GM12878 (cell line): ENCODE data around the gene ABCA2. TPM values are rescaled to one million over a fixed set of nuclear protein-coding genes. Genes with fewer than 3 reads are reported as not detected.

Experiments
- ATAC-seq: fragments of 200-7000 bp; cut with Tn5 transposase; 3 replicates; pipeline ENCODE4 v1.9.1; 2020; ENCODE audit warnings: mild to moderate bottlenecking, moderate library complexity
- BruUV-seq: library from RNA; stranded (reverse); fragments of 400-500 nt; replicated peaks from 2 replicates; lab custom pipeline; 2021; lab: Mats Ljungman, UMichigan
- CTCF ChIA-PET: fragments of 300-600 bp; sonication (Branson Sonifier 250); formaldehyde crosslinking; extraction: SDS; loops from one replicate; lab custom pipeline; 2021; ENCODE audit warnings: inconsistent platforms; lab: Yijun Ruan, JAX
- POLR2A ChIA-PET: fragments of 350-600 bp; formaldehyde crosslinking; extraction: SDS; loops from one replicate; lab custom pipeline; 2021; ENCODE audit warnings: inconsistent platforms; lab: Charles Lee
- RAD21 ChIA-PET: fragments of 300-600 bp; sonication (Branson Sonifier 250); formaldehyde crosslinking; loops from one replicate; lab custom pipeline; 2023; ENCODE audit warnings: antibody characterized with exemption; ENCODE audit not compliant: unreplicated experiment; lab: Charles Lee
- SMC1A ChIA-PET: fragments of 300-600 bp; sonication (Branson Sonifier 250); formaldehyde crosslinking; loops from one replicate; lab custom pipeline; 2023; ENCODE audit not compliant: unreplicated experiment, uncharacterized antibody; lab: Charles Lee
- DNase-seq: peaks from one replicate; pipeline ENCODE4 v3.0.0-alpha.2; 2011; ENCODE audit warnings: low read depth, low spot score
- FAIRE-seq: peaks from 3 replicates; lab custom pipeline; 2011; peaks lifted over from hg19 to GRCh38; lab: Jason Lieb, UNC
- H2AFZ ChIP-seq: 2 replicates; pipeline ENCODE4 v1.6.0; 2011; ENCODE audit warnings: low read depth, low read length, control low read depth; ENCODE audit not compliant: control insufficient read depth
- H3K27ac ChIP-seq: 2 replicates; pipeline ENCODE4 v1.5.1; 2011; ENCODE audit warnings: control low read depth; ENCODE audit not compliant: control insufficient read depth, insufficient read depth
- H3K27me3 ChIP-seq, 2 experiments: replicated peaks in 1 of 2; 2 replicates each; pipeline versions ENCODE4 v1.6.0 to v1.6.1; 2011; ENCODE audit warnings: low read length in 1 of 2; ENCODE audit not compliant: control insufficient read depth in 2 of 2, insufficient read depth in 2 of 2
- H3K36me3 ChIP-seq, 2 experiments: 2 replicates each; pipeline ENCODE4 v1.5.1; 2011; ENCODE audit warnings: low read length in 1 of 2; ENCODE audit not compliant: control insufficient read depth in 2 of 2, insufficient read depth in 2 of 2
- H3K4me1 ChIP-seq: 2 replicates; pipeline ENCODE4 v1.6.1; 2011; ENCODE audit warnings: mild to moderate bottlenecking, low read length, moderate library complexity, mixed read lengths; ENCODE audit not compliant: control insufficient read depth, insufficient read depth
- H3K4me2 ChIP-seq: 2 replicates; pipeline ENCODE4 v1.6.0; 2011; ENCODE audit warnings: control low read depth; ENCODE audit not compliant: control insufficient read depth, insufficient read depth
- H3K4me3 ChIP-seq: fragments of 200-600 bp; sonication (generic); 2 replicates; pipeline ENCODE4 v1.5.1; 2016
- H3K79me2 ChIP-seq: 2 replicates; pipeline ENCODE4 v1.6.0; 2011; ENCODE audit warnings: low read length; ENCODE audit not compliant: control insufficient read depth, insufficient read depth
- H3K9ac ChIP-seq: 2 replicates; pipeline ENCODE4 v1.8.0; 2011; ENCODE audit warnings: low read length, control low read depth, mixed read lengths; ENCODE audit not compliant: control insufficient read depth, insufficient read depth
- H3K9me3 ChIP-seq: replicated peaks from 3 replicates; pipeline ENCODE4 v1.5.1; 2011; ENCODE audit warnings: mild to moderate bottlenecking, low read length; ENCODE audit not compliant: control insufficient read depth, insufficient read depth
- H4K20me1 ChIP-seq: 2 replicates; pipeline ENCODE4 v1.6.0; 2011; ENCODE audit not compliant: control insufficient read depth, insufficient read depth
- BACH1 ChIP-seq: fragments of 450-650 bp; IDR thresholded peaks from 2 replicates; pipeline ENCODE4 v1.6.1; 2017; ENCODE audit warnings: mild to moderate bottlenecking, borderline replicate concordance
- DPF2 ChIP-seq: fragments of 450-650 bp; IDR thresholded peaks from 2 replicates; pipeline ENCODE4 v1.6.1; 2017; ENCODE audit warnings: mild to moderate bottlenecking
- HDGF ChIP-seq: fragments of 450-650 bp; IDR thresholded peaks from 2 replicates; pipeline ENCODE4 v1.6.1; 2016; ENCODE audit warnings: antibody characterized with exemption
- MEF2A ChIP-seq: IDR thresholded peaks from 2 replicates; pipeline ENCODE4 v1.6.1; 2011; ENCODE audit warnings: low read depth, mild to moderate bottlenecking, low read length, moderate library complexity; ENCODE audit not compliant: insufficient read depth
- MTA2 ChIP-seq: fragments of 450-650 bp; IDR thresholded peaks from 2 replicates; pipeline ENCODE4 v1.6.1; 2016; ENCODE audit warnings: low read depth, mild to moderate bottlenecking, moderate library complexity
- MYB ChIP-seq: fragments of 150-350 bp; IDR thresholded peaks from 2 replicates; pipeline ENCODE4 v1.6.1; 2014; ENCODE audit warnings: mild to moderate bottlenecking, low read depth, low read length, borderline replicate concordance
- NFIC ChIP-seq: IDR thresholded peaks from 2 replicates; pipeline ENCODE4 v1.6.1; 2012; ENCODE audit warnings: low read depth, mild to moderate bottlenecking, inconsistent platforms, low read length, moderate library complexity
- NFXL1 ChIP-seq: fragments of 450-650 bp; IDR thresholded peaks from 2 replicates; pipeline ENCODE4 v1.6.1; 2017; ENCODE audit warnings: antibody characterized with exemption, mild to moderate bottlenecking, borderline replicate concordance
- RCOR1 ChIP-seq: conservative IDR thresholded peaks from 2 replicates; pipeline ENCODE4 v1.6.1; 2012; ENCODE audit warnings: low read depth, low read length, improper control_type of control experiment
- RELA ChIP-seq: fragments of 450-650 bp; IDR thresholded peaks from 2 replicates; pipeline ENCODE4 v1.8.0; 2014; ENCODE audit warnings: borderline replicate concordance; ENCODE audit not compliant: partially characterized antibody
- RUNX3 ChIP-seq: IDR thresholded peaks from 2 replicates; pipeline ENCODE4 v1.6.1; 2012; ENCODE audit warnings: low read length, inconsistent platforms
- SREBF2 ChIP-seq: IDR thresholded peaks from 2 replicates; pipeline ENCODE4 v1.6.1; 2012; ENCODE audit warnings: mild to moderate bottlenecking, low read length
- SUPT20H ChIP-seq: IDR thresholded peaks from 2 replicates; pipeline ENCODE4 v1.6.1; 2011; ENCODE audit warnings: low read depth, mild to moderate bottlenecking, low read length, moderate library complexity, borderline replicate concordance; ENCODE audit not compliant: control insufficient read depth
- TCF12 ChIP-seq: IDR thresholded peaks from 2 replicates; pipeline ENCODE4 v1.6.1; 2011; ENCODE audit warnings: low read depth, mild to moderate bottlenecking, low read length
- ZNF24 ChIP-seq: fragments of 450-650 bp; IDR thresholded peaks from 2 replicates; pipeline ENCODE4 v1.6.1; 2017; ENCODE audit warnings: antibody characterized with exemption, mild to moderate bottlenecking
- ZSCAN29 ChIP-seq: fragments of 450-650 bp; IDR thresholded peaks from 2 replicates; pipeline ENCODE4 v1.6.1; 2017; ENCODE audit warnings: mild to moderate bottlenecking, moderate library complexity
- WGBS: methylation state at CpG from one replicate; pipeline ENCODE4 v1.1.6; 2016; ENCODE audit warnings: low lambda C conversion rate; ENCODE audit not compliant: insufficient replicate concordance, insufficient coverage; ENCODE audit errors: missing lambda C conversion rate; 5-methylcytosine and 5-hydroxymethylcytosine counted together
- in situ Hi-C: fragments of 300-500 bp; cut with MboI; formaldehyde crosslinking; loops from 9 replicates; pipeline ENCODE4 v1.14.3; 2018; ENCODE audit warnings: mixed read lengths
- intact Hi-C: fragments of 100-400 bp; cut with micrococcal nuclease; formaldehyde crosslinking; loops from one replicate; pipeline ENCODE4 v1.14.2; 2022; ENCODE audit not compliant: unreplicated experiment
- polyA plus RNA-seq, 11 experiments: library from polyadenylated mRNA; depleted of rRNA in 4 of 11; unstranded in 6 of 11; stranded (reverse) in 5 of 11; fragments of >200 nt; fragmentation: Nextera tagmentation in 4 of 11; fragmentation: Illumina TruSeq in 1 of 11; extraction: Ambion mirVana in 4 of 11; extraction: Trizol in 1 of 11; gene quantifications; 1 replicate in 1 of 11; 2 replicates in 10 of 11; pipeline versions ENCODE4 v1.2.1 to v1.2.3, GENCODE V29; 2011 to 2016; ENCODE audit warnings: inconsistent platforms in 2 of 11, missing spikeins in 2 of 11, low read depth in 1 of 11
- total RNA-seq, 4 experiments: library from RNA; depleted of rRNA in 3 of 4; stranded (reverse); fragments of >200 nt in 3 of 4; fragmentation: Illumina TruSeq in 1 of 4; extraction: Trizol in 1 of 4; gene quantifications; 2 replicates each; pipeline versions ENCODE4 v1.2.1 to v1.2.3, GENCODE V29; 2013 to 2021
- TF ChIP-seq, protein P1 (sequence below): fragments of 450-650 bp; IDR thresholded peaks from 2 replicates; pipeline ENCODE4 v1.6.1; 2017; ENCODE audit warnings: low read depth, mild to moderate bottlenecking, moderate library complexity
- TF ChIP-seq, protein P2 (sequence below): IDR thresholded peaks from 2 replicates; pipeline ENCODE4 v1.6.1; 2011; ENCODE audit warnings: mild to moderate bottlenecking, low read depth, low read length, moderate library complexity; ENCODE audit not compliant: insufficient replicate concordance
- TF ChIP-seq, protein P3 (sequence below): fragments of 450-650 bp; IDR thresholded peaks from 2 replicates; pipeline ENCODE4 v1.6.1; 2016; ENCODE audit warnings: mild to moderate bottlenecking

The ABCA2 gene
- total and polyA plus RNA-seq, 10 of the 15 experiments (the other 5 are each of a cell fraction or from before 2014, with no cell fraction given): 0.13 to 2.6 (median 0.71) TPM; not detected in 2

DNA sequence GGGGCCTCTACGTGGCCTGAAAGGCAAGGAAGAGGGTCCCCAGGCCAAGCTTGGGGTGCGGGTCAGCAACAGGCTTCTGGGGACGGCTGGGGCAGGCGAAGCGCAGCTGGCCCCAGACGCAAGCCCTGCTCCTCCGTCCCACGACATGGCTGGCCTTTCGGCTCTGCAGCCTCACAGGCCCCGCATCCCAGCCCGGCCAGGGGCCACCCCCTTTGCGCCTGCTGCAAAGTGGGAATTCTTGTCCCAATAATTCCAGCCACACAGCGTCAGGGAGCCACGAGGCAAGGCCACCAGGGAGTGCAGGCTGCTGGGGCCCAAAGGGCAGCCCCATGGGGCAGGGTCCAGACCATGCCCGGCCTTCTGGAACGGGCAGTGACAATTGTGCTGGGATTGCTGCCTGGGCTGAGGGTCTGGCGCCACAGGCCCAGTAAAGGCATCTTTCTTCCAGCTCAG, 26.9 kb upstream of the ABCA2 start:
- peaks cover 6 to 13% of the 10 kb centered on the region in 2 experiments; a peak in 3 of 4 replicates for H3K27me3 ChIP-seq
- POLR2A ChIA-PET: no interaction called here
- no peak for TF ChIP-seq NFXL1
- no peak for TF ChIP-seq RUNX3
- no peak for TF ChIP-seq HDGF
- TF ChIP-seq, protein P1, sequence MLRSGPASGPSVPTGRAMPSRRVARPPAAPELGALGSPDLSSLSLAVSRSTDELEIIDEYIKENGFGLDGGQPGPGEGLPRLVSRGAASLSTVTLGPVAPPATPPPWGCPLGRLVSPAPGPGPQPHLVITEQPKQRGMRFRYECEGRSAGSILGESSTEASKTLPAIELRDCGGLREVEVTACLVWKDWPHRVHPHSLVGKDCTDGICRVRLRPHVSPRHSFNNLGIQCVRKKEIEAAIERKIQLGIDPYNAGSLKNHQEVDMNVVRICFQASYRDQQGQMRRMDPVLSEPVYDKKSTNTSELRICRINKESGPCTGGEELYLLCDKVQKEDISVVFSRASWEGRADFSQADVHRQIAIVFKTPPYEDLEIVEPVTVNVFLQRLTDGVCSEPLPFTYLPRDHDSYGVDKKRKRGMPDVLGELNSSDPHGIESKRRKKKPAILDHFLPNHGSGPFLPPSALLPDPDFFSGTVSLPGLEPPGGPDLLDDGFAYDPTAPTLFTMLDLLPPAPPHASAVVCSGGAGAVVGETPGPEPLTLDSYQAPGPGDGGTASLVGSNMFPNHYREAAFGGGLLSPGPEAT: no peak
- TF ChIP-seq SUPT20H: no peak
- TF ChIP-seq SREBF2: no peak
- no peak for TF ChIP-seq DPF2
- no peak for TF ChIP-seq ZNF24
- TF ChIP-seq MTA2: no peak
- TF ChIP-seq, protein P2, sequence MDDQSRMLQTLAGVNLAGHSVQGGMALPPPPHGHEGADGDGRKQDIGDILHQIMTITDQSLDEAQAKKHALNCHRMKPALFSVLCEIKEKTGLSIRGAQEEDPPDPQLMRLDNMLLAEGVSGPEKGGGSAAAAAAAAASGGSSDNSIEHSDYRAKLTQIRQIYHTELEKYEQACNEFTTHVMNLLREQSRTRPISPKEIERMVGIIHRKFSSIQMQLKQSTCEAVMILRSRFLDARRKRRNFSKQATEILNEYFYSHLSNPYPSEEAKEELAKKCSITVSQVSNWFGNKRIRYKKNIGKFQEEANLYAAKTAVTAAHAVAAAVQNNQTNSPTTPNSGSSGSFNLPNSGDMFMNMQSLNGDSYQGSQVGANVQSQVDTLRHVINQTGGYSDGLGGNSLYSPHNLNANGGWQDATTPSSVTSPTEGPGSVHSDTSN: no peak
- no peak for TF ChIP-seq ZSCAN29
- no peak for TF ChIP-seq TCF12
- no peak for TF ChIP-seq MYB
- TF ChIP-seq BACH1: no peak
- TF ChIP-seq, protein P3, sequence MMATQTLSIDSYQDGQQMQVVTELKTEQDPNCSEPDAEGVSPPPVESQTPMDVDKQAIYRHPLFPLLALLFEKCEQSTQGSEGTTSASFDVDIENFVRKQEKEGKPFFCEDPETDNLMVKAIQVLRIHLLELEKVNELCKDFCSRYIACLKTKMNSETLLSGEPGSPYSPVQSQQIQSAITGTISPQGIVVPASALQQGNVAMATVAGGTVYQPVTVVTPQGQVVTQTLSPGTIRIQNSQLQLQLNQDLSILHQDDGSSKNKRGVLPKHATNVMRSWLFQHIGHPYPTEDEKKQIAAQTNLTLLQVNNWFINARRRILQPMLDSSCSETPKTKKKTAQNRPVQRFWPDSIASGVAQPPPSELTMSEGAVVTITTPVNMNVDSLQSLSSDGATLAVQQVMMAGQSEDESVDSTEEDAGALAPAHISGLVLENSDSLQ: no peak
- TF ChIP-seq NFIC: no peak
- no peak for TF ChIP-seq RELA
- TF ChIP-seq RCOR1: no peak
- TF ChIP-seq MEF2A: no peak
- TF ChIP-seq, all 136 proteins: peak for 0
- DNase-seq: no peak
- RAD21 ChIA-PET: no interaction called here
- Histone ChIP-seq H3K4me3 (no peak overlapping the region), H3K4me2 (no peak overlapping the region), H2AFZ (no peak overlapping the region), H3K27ac (no peak overlapping the region), H3K36me3 (no peaks in the 10 kb centered on the region), H3K79me2 (no peaks in the 10 kb centered on the region), H3K9ac (no peak overlapping the region), H4K20me1 (no peaks in the 10 kb centered on the region), H3K4me1 (no peaks in the 10 kb centered on the region), H3K9me3 (no peaks in the 10 kb centered on the region)
- intact Hi-C loops: no loop called here
- ATAC-seq: no peak
- BruUV-seq: no TSS peak
- no peak for FAIRE-seq
- SMC1A ChIA-PET: no interaction called here
- 76% methylated on average over 17 of the region's 17 CpGs for WGBS
- in situ Hi-C loops: no loop called here
- CTCF ChIA-PET: interaction anchor here (1.1 to 1.5 kb wide), 2 partner anchors 8 to 9 kb away, joined by 3 to 6 read pairs; no protein-coding TSS in a partner anchor
